NCI-H526 (cell line): Measurements from ENCODE around the gene HMGN3.

ENCODE experiments used
- DNase-seq, 2 experiments: peaks; one replicate each; lab custom pipeline; 2025; lab: John Stamatoyannopoulos, UW

Gene HMGN3

GRCh38 chr6:79232696-79233462 is 1.6 kb downstream of the HMGN3 start:
- no peak for DNase-seq

- DNase-seq: no peak
Observed at GRCh38 chr6:79231666-79232065, 2.8 kb downstream of the HMGN3 start.

- DNase-seq: no peak
Observed at GRCh38 chr6:79231101-79231500, 3.4 kb downstream of the HMGN3 start.

- DNase-seq: no peak
Observed at GRCh38 chr6:79230149-79230548, 4.3 kb downstream of the HMGN3 start.

GRCh38 chr6:79227445-79227844 is 7.0 kb downstream of the HMGN3 start:
- DNase-seq: no peak

GRCh38 chr6:79226660-79227059 is 7.8 kb downstream of the HMGN3 start:
- peak in 1 of 2 experiments; percentile 4 for DNase-seq

GRCh38 chr6:79225717-79226599 is 8.5 kb downstream of the HMGN3 start:
- DNase-seq: peak; percentile 21 to 56

GRCh38 chr6:79223611-79224404 is 10.7 kb downstream of the HMGN3 start:
- no peak for DNase-seq

- no peak for DNase-seq
Observed at GRCh38 chr6:79215213-79215824, 19.2 kb downstream of the HMGN3 start.

GRCh38 chr6:79212859-79213258 is 21.6 kb downstream of the HMGN3 start:
- no peak for DNase-seq

- DNase-seq: no peak
Observed at GRCh38 chr6:79208816-79209215, 25.7 kb downstream of the HMGN3 start.

GRCh38 chr6:79203753-79204253 is 30.7 kb downstream of the HMGN3 start:
- no peak for DNase-seq

GRCh38 chr6:79202556-79202955 is 31.9 kb downstream of the HMGN3 start:
- no peak for DNase-seq

GRCh38 chr6:79201983-79202382 is 32.5 kb downstream of the HMGN3 start:
- DNase-seq: no peak

- DNase-seq: no peak
Observed at GRCh38 chr6:79201143-79201542, 33.3 kb downstream of the HMGN3 start.

GRCh38 chr6:79196912-79197311 is 37.6 kb downstream of the HMGN3 start:
- no peak for DNase-seq

GRCh38 chr6:79193971-79194370 is 40.5 kb downstream of the HMGN3 start:
- DNase-seq: no peak

- no peak for DNase-seq
Observed at GRCh38 chr6:79189760-79190350, 44.6 kb downstream of the HMGN3 start.

- no peak for DNase-seq
Observed at GRCh38 chr6:79188885-79189480, 45.5 kb downstream of the HMGN3 start.

GRCh38 chr6:79188107-79188506 is 46.4 kb downstream of the HMGN3 start:
- no peak for DNase-seq

GRCh38 chr6:79186564-79186963 is 47.9 kb downstream of the HMGN3 start:
- no peak for DNase-seq
